HG02870 (cell line): Measurements from ENCODE around the gene CEACAM1.
"Not testable (repeated sequence)": the region's sequence is repeated elsewhere in the genome, so short reads cannot be mapped to it uniquely, and the experiment has no call there.

ENCODE experiments used
- ATAC-seq: cut with Tn5 transposase; IDR thresholded peaks from one replicate; pipeline ENCODE4 v1.9.1; 2021; ENCODE audit warnings: mild to moderate bottlenecking, moderate library complexity; ENCODE audit not compliant: unreplicated experiment

Gene CEACAM1

DNA sequence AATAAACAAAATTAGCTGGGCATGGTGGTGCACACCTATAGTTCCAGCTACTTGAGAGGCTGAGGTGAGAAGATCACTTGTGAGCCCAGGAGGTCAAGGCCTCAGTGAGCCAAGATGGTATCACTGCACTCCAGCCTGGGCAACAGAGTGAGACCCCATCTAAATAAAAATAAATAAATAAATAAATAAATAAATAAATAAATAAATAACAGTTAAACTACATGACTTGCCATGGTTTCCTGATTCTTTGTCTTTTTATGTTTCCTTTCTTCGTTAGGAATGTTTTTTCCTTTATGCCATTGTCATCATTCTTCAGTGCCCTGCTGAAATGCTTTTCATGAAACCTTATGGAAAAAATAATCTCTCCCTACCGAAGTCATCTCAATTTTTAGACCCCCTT, 50.3 kb downstream of the CEACAM1 start:
- ATAC-seq = no peak

DNA sequence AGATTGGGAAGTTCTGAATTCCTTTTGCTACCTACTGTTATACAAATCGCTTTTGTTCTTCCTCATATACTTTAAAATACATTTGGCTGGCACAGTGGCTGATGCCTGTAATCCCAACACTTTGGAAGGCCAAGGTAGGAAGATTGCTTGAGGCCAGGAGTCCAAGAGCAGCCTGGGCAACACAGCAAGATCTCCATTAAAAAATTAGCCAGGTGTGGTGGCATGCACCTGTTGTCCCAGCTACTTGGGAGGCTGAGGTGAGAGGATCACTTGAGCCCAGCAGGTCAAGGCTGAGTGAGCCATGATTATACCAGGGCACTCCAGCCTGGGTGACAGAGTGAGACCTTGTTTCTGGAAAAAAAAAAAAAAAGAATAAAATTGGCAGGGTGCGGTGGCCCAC, 51.2 kb downstream of the CEACAM1 start:
- ATAC-seq = no peak

DNA sequence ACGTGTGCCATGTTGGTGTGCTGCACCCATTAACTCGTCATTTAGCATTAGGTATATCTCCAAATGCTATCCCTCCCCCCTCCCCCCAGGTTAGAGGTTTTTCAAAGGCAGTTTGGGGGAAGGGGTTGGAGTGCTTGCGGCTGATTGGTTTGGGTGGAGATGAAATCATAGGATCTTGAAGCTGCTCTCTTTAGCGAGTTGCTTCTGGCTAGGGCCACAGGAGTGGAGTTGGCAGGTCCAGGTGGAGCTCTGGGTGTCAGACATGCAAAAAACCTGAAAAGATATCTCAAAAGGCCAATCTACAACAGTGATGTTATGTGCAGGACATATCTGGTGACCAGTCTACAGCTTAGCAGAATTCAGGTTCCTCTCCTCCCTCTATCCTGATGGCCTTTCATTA, 52.9 kb downstream of the CEACAM1 start:
- ATAC-seq = no peak

DNA sequence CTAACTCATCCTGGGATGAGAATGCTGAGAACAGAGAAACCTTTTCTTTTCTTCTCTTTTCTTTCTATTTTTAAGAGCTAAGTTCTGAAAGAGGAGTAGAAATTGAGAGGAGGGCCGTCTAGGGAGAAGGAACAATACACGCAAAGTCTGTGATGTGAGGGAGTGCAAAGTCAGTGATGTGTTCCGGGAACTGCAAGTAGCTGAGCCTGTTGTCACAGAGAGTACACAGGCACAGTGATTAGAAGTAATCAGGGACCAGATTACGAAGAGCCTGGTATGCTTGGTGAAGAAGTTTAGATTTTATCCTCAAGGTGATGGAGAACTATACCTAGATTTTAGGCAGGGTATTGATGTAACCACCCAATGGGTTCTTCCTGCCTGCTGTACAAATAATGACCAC, 53.5 kb downstream of the CEACAM1 start:
- ATAC-seq = no peak

DNA sequence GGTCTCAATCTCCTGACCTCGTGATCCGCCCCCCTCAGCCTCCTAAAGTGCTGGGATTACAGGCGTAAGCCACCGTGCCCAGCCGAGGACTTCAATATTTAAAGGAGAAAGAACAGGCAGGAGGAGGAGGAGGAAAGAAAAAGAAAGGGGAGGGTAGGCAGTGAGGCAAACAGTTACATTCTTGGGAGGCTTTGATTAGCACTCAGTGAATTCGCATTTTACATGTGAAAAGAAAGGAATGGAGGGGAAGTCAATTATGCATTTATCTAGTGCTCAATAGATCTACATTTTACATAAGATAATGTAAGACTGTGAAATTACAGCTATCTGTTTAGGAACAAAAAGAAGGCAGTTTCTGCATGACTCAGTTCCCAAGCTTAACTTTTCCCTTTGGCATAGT, 54.6 kb downstream of the CEACAM1 start:
- ATAC-seq = no peak

DNA sequence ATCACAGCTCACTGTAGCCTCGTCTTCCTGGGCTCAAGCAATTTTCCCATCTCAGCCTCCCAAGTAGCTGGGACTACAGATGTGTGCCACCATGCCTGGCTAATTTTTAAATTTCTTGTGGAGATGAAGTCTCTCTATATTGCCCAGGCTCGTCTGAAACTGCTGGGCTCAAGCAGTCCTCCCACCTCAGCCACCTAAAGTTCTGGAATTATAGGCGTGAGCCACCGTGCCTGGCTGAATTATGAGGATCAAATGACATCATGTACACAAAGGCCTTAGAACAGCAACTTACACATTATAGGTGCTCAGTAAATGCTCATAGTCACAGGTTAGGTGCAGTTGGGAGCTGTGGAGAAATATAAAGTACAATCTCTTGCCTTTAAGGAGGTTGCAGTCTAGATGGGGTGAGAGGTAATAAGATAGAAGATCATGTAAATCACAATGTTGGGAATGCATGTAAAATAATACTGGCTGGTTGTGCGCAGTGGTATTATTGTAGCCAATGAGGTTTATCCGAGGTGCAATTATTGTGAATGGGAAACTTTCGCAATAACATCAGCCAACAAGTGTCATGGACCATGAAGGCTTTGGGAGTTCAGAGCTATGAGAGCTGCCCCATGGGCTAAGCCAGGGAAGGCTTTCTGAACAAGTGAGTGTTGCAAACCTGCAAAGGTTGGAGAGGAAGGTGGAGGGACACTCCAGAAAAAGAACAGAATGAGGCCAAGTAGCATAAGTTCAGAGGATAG, 55.7 kb downstream of the CEACAM1 start:
- ATAC-seq = no peak

DNA sequence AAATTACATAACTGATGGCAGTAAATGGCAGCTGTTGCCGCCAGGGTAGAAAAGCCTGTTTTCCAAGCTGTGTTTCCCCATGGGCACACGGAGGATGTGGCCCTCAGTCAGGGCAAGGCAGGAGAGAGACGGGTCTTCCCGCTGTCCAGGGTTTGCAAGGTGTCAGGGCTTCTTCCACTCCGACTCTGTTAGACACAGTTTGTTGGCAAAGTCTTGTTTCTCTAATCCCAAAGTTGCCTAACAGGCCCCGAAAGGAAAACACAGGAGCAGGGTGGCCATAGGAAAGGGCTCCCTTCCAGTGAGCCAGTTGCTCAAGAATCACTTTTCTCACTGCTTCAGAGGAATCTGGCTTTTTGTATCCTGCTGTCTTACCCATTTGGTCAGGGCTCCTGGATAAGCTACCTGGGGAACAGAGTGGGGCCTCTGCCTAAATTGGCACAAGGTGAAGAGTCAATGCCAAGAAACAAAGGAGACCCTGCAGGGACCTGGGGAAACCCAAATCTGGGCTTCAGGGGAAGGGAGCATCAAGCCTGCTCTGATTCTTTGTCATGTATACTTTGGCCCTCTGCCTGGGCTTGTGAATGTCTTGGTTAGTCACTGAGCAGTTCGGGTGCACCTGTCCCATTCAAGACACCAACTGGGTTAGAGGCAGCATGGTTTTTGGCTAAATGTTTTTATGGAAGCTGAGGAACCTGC, 56.6 kb downstream of the CEACAM1 start:
- ATAC-seq = no peak

DNA sequence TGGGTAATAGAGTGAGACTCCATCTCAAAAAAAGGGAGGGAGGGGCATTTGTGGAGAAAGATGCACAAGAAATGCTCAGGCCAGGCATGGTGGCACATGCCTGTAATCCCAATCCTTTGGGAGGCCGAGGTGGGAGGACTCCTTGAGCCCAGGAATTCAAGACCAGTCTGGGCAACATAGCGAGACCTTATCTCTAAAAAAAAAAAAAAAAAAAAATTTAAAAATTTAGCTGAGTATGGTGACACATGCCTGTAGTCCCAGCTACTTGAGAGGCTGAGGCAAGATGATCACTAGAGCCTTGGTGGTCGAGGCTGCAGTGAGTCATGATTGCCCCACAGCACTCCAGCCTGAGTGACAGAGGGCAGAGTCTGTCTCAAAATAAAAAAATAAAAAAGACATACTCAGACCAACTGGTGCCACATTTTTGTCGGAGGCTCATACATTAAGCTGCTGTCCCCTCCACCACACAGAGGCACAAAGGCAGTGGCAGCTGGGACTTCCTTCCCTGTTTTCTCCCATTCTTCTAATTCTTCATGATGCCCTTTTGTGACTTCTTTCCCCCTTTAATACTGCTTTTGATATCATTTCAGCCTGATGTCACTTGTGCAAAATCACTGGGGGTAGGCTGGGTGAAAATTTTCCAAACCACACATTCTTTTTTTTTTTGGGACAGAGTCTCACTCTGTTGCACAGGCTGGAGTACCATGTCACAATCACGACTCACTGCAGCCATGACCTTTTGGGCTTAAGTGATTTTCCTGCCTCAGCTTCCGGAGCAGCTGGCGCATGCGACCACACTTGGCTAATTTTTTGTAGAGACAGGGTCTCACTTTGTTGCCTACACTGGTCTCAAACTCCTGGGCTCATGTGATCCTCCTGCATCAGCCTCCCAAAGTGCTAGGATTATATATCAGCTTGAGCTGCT, 58.7 kb downstream of the CEACAM1 start:
- ATAC-seq = no peak

DNA sequence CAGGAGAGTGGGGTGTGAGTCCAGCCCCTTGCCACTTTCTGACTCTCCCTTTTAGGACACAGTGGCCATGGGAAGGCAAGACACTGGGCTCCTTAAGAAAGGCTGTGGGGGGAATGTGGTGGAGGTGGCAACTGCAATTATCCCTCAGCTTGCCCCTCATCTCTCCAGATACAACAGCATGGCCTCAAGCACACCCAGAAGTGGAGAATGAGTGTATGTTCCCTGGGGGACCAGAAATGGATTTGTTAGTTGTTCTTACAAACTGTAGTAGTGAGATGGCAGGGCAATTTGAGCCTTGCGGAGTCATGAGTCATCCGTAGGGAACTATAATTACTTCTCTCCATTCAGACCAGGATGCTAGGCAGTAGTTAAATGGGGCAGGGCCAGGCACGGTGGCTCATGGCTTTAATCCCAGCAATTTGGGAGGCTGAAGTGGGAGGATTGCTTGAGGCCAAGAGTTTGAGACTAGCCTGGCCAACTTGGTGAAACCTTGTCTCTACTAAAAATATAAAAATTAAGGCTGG, 59.9 kb downstream of the CEACAM1 start:
- no peak for ATAC-seq

DNA sequence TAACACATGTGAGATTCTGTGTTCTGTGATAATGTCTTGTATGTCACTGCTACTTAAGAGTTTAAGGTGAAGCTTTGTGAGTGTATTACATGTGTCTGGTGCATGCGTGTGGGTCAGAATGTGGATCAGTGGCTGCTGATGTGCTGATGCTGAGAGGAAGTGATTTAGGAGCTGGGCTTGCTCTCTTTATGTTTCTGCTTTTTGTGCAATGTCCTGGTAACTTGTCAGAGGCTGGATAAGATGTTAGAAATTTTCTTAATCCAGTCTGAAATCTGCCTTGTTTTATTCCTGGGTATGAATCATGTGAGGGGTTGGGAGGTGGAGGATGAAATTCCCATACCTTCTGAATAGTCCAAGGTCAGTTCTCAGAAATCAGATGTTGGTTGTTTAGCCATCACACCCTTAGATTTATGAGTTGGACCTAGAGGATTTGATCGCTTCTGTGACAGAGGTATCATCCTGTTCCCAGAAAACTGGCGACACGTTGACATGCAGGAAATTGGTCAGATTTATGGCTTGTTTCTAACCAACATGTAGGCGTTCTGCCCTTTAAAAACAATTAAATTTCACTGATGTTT, 61.0 kb downstream of the CEACAM1 start:
- ATAC-seq = no peak

DNA sequence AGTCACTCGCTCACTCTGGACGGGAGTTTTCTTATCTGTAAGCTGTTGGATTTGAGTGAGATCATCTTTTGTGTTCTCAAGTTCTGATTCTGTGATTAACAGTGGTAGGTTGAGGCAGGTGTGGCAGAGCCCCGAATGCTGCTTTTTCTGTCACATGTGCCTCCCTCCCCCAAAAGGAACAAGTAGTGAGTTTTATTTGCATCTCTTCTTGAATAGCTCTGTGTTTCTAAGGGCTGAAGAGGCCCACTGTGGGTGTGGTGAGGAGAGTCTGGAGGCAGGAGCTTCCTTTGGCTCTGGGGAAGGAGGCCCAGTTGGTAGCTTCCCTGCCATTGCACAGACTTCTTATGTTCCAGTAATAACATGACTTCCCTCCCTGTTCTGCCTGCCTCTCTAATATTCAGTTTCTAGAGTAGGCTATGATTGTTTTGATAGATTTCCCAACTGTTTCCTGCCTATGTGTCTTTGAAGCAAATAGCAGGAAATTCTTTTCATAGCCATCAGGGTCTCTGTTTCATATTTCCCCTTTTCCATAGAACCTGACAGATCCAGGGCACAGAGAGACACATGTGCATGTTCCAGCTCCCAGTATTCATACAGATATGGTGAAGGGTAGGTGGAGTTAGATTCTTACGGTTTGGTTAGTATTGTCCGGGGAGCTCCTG, 61.6 kb downstream of the CEACAM1 start:
- no peak for ATAC-seq

DNA sequence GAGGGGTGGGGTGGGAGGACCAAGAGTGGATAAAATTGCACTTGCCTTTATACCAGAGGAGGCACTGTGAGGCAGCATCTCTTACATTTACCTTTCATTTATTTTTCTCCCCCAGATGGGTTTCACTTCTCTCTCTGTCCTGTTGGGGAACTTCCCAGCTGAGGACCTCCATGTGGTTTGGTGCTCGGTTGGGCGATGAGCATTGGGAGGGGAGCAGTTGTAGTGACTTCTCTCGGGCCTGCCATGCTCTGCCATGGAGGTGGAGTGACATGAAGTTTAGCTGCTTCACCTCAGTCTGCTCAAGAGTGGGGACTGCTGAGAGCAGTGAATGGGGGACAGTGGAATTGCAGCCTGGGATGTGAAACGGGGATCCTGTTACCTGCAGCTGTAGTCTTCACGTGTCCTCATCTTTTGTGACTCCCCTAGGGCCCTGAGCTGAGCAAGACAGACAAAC, 62.4 kb downstream of the CEACAM1 start:
- peak; percentile 70 for ATAC-seq

DNA sequence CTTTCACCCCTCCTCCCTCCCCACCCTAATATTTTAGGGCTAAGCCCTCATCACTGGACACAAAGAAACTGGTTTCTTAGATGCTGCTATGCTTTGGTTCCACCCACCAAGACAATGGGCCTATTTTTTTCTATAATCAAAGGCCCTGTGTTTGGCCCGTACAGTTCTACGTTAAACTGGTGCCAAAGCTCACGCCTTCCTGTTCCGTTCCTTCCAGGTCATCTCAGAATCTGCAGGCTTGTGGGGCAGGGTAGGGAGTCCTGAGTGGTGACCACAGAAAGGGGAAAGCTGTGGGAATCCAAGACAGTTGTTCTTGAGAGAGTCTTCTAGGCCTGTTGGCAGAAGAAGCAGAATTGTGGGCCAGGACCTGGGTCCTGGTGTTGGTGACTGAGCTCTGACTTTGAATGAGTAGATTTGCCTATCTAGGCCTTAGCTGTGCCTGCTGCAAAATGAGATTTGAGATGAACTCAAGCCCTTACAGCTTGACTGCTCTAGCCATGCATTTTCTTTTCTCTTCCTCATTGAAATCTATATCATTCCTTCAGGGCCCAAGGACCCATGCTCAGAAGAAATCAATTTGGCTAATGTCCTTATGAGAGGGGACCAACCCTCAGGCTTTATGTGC, 66.5 kb downstream of the CEACAM1 start:
- no peak for ATAC-seq

DNA sequence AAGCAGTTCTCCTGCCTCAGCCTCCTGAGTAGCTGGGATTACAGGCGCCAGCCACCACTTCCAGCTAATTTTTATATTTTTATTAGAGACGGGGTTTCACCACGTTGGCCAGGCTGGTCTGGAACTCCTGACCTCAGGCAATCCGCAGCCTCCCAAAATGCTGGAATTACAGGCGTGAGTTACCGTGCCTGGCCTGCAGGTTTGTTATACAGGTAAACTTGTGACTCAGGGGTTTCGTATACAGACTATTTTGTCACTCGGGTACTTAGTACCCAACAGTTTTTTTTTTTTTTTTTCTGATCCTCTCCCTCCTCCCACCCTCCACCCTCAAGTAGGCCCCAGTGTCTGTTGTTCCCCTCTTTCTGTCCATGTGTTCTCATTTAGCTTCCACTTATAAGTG, 67.0 kb downstream of the CEACAM1 start:
- not testable (repeated sequence) for ATAC-seq

DNA sequence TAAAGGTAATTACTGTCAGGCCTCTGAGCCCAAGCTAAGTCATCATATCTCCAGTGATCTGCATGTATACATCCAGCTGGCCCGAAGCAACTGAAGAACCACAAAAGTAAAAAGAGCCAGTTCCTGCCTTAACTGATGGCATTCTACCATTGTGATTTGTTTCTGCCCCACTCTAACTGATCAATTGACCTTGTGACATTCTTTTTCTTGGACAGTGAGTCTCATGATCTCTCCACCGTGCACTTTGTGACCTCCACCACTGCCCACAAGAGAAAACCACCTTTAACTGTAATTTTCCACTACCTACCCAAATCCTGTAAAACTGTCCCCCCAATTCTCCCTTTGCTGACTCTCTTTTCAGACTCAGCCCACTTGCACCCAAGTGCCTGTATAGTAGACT, 68.4 kb downstream of the CEACAM1 start:
- ATAC-seq = no peak
